Measurements from ENCODE around the gene RPL3. TPM values are rescaled to one million over a fixed set of nuclear protein-coding genes. Genes with fewer than 3 reads are reported as not detected.

Gene RPL3
- total RNA-seq, 1 experiment from 2014 or later = 2,060 TPM

DNA sequence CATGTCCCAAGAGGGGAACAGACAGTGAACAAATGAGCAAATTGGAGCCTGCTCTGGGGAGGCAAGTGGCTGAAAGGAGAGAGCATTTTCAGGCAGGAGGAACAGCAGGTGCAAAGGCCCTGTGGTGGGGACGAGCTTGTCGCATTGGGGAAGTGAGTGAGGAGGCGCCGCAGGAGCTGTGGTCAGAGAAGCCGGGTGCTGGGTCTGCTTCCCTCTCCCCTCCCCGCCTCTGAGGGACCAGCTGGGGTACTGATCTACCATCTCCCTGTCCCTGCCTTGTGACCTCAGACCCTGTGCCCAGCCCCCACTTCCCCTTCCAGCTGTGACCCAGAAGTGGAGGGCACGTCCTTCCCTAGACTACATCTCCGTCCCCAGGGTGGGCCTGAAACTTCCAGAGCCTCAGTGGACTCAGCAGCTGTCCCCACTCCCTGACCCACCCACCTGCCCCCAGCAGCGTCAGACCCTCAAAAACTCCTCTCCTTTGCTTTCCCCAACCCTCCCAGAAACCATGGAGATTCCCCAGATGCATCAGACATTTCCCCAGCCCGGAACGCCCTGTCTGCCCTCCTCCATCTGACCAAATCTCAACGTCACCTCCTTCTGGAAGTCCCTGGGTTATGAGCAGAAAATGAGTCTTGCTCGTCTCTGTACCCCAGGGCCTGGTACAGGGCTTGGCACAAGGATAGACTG is 54.9 kb downstream of the RPL3 start:
- DNase-seq (ENCODE audit: low spot score) = no peak

GRCh38 chr22:39263626-39264348 is 55.6 kb downstream of the RPL3 start:
- DNase-seq (ENCODE audit: low spot score) = no peak

Small RNA genes within 50 kb of the gene (small RNA-seq; reads per million reads assigned to genes)
- not detected for gene SNORD43
- 2,332 reads per million, percentile 99 among the genes with 10 or more reads in this experiment for gene SNORD83A
- not detected for gene SNORD83B

Other genes starting within 250 kb of the RPL3 start
- 0.97 TPM in 1 of 2 replicates, not detected in the other for gene APOBEC3G, start 242.3 kb downstream of the RPL3 start, total RNA-seq (2014; rRNA removed; shearing (Covaris generic))
- gene APOBEC3H, start 222.4 kb downstream of the RPL3 start, total RNA-seq (2014; rRNA removed; shearing (Covaris generic)) = not detected in 2 replicates
- 7.3 and 8.6 TPM in 2 replicates for gene CBX7, start 166.9 kb downstream of the RPL3 start, total RNA-seq (2014; rRNA removed; shearing (Covaris generic))
- gene PDGFB, start 74.6 kb downstream of the RPL3 start, total RNA-seq (2014; rRNA removed; shearing (Covaris generic)) = 12.4 and 16.6 TPM in 2 replicates
- gene SYNGR1, start 30.4 kb upstream of the RPL3 start, total RNA-seq (2014; rRNA removed; shearing (Covaris generic)) = not detected in 2 replicates
- gene TAB1, start 80.2 kb upstream of the RPL3 start, total RNA-seq (2014; rRNA removed; shearing (Covaris generic)) = 14.0 and 16.7 TPM in 2 replicates
- 1.0 and 1.6 TPM in 2 replicates for gene MGAT3, start 137.4 kb upstream of the RPL3 start, total RNA-seq (2014; rRNA removed; shearing (Covaris generic))
- gene MIEF1, start 182.7 kb upstream of the RPL3 start, total RNA-seq (2014; rRNA removed; shearing (Covaris generic)) = 16.9 and 19.0 TPM in 2 replicates
- 314 and 320 TPM in 2 replicates for gene ATF4, start 200.9 kb upstream of the RPL3 start, total RNA-seq (2014; rRNA removed; shearing (Covaris generic))
- 250 and 300 TPM in 2 replicates for gene RPS19BP1, start 213.1 kb upstream of the RPL3 start, total RNA-seq (2014; rRNA removed; shearing (Covaris generic))

All from HT-29 (cell line).